ENCODE measurements around the gene RGS7.
"Not testable (repeated sequence)": the region's sequence is repeated elsewhere in the genome, so short reads cannot be mapped to it uniquely, and the experiment has no call there.

The RGS7 gene

DNA sequence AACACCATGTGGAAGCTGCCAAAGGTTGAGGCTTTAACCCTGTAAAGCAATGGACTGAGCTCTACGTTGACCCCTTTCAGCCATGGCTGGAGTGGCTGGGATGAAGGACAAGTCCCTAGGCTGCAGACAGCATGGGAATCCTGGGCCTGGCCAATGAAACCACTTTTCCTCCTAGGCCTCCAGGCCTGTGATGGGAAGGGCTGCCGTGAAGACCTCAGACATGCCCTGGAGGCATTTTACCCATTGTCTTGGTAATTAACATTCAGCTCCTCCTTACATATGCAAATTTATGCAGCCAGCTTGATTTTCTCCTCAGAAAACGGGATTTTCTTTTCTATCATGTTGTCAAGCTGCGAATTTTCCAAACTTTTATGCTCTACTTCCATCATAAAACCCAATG, 214.5 kb downstream of the RGS7 start:
- TF ChIP-seq, protein P1, sequence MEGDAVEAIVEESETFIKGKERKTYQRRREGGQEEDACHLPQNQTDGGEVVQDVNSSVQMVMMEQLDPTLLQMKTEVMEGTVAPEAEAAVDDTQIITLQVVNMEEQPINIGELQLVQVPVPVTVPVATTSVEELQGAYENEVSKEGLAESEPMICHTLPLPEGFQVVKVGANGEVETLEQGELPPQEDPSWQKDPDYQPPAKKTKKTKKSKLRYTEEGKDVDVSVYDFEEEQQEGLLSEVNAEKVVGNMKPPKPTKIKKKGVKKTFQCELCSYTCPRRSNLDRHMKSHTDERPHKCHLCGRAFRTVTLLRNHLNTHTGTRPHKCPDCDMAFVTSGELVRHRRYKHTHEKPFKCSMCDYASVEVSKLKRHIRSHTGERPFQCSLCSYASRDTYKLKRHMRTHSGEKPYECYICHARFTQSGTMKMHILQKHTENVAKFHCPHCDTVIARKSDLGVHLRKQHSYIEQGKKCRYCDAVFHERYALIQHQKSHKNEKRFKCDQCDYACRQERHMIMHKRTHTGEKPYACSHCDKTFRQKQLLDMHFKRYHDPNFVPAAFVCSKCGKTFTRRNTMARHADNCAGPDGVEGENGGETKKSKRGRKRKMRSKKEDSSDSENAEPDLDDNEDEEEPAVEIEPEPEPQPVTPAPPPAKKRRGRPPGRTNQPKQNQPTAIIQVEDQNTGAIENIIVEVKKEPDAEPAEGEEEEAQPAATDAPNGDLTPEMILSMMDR (IDR thresholded peaks at IDR 0.05; ENCODE audit: insufficient read depth, low read depth, low read length, missing control alignments): no peak
- H3K4me3 ChIP-seq (ENCODE audit: low read depth, low read length): no peak overlapping the region
- DNase-seq (ENCODE audit: low read depth): no peak

DNA sequence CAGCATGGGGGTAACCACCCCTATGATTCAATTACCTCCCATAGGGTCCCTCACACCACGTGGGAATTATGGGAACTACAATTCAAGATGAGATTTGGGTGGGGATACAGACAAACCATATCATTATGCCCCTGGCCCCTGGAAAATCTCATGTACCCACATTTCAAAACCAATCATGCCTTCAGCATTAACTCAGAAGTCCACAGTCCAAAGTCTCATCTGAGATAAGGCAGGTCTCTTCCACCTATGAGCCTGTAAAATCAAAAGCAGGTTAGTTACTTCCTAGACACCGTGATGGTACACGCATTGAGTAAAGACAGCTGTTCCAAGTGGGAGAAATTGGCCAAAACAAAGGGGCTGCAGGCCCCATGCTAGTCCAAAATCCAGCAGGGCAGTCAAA, 215.4 kb downstream of the RGS7 start:
- not testable (repeated sequence) for DNase-seq (ENCODE audit: low read depth); H3K4me3 ChIP-seq (ENCODE audit: low read depth, low read length)

DNA sequence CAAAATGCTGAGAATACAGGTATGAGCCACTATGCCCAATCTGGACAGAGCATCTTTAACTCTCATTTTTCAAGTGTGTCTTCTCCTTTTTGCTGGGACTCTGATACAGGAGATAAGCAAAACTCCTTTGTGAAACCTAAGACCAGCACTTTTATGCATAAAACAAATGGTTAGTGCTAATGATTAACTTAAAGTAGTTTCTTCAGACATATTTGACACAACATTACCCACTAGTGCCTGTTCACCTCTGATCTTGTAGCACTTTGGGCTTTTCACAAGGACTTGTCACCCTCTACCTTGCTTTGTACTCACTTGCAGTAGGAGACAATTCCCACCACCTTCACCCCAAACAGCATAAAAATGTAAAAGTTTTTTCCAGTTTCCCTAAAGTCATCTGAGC, 216.3 kb downstream of the RGS7 start:
- no peak for DNase-seq (ENCODE audit: low read depth)
- TF ChIP-seq, protein P1 (IDR thresholded peaks at IDR 0.05; ENCODE audit: insufficient read depth, low read depth, low read length, missing control alignments): no peak
- H3K4me3 ChIP-seq (ENCODE audit: low read depth, low read length): no peak overlapping the region

DNA sequence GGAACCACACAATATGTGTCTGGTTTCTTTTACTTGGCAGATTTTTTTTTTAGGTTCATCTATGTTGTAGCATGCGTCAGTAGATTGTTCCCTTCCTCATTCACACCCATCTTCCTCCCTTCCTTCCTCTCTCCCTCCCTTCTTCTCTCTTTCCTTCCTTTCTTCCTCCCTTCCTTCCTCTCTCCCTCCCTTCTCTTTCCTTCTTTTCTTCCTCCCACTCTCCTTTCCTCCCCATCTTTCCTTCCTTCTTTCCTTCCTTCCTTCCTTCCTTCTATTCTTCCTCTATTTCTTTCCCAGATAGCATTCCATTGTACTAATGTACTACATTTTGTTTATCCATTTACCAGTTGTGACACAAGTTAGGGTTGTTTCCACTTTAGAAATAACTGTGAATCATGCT, 218.0 kb downstream of the RGS7 start:
- no peak for DNase-seq (ENCODE audit: low read depth)
- TF ChIP-seq, protein P1 (IDR thresholded peaks at IDR 0.05; ENCODE audit: insufficient read depth, low read depth, low read length, missing control alignments): no peak
- H3K4me3 ChIP-seq (ENCODE audit: low read depth, low read length): no peak overlapping the region

DNA sequence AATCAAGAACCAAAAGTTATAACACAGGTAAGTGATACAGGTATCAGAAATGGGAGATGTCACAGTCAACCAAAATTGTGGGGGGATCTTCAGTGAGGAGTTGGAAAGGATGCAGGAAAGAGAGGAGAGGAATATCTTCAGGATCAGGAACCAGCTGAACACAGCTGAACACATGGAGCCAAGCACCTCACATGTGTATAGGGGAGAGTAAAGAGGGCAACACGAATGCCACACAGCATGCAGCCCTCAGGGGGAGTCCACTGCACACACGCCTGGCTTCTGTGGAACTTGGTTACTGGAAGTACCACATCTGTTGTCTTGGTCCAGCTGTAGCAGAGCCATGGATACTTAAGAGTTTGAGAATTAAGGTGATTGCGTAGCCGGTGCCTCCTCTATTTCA, 218.8 kb downstream of the RGS7 start:
- no peak overlapping the region for H3K4me3 ChIP-seq (ENCODE audit: low read depth, low read length)
- TF ChIP-seq, protein P1 (IDR thresholded peaks at IDR 0.05; ENCODE audit: insufficient read depth, low read depth, low read length, missing control alignments): no peak
- DNase-seq (ENCODE audit: low read depth): no peak

DNA sequence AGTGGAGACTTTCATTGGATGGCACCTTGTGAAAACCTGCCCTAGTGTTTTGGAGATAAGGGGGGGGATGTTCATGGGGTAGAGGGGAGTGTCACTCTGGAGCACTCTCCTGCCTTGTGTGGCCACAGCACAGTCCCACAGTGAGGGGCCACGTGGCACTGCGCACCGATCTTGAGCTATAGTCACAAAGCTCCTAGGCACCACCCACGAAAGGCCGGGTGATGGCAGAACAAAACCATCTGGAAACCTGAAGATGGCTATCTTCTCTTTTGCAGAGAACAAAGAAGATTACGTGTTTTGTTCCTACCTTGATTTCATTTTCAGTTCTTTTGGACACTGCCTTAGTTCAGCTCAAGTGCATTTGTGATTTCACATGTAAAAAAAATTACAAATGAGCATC, 220.6 kb downstream of the RGS7 start:
- no peak overlapping the region for H3K4me3 ChIP-seq (ENCODE audit: low read depth, low read length)
- no peak for DNase-seq (ENCODE audit: low read depth)
- TF ChIP-seq, protein P1 (IDR thresholded peaks at IDR 0.05; ENCODE audit: insufficient read depth, low read depth, low read length, missing control alignments): no peak

DNA sequence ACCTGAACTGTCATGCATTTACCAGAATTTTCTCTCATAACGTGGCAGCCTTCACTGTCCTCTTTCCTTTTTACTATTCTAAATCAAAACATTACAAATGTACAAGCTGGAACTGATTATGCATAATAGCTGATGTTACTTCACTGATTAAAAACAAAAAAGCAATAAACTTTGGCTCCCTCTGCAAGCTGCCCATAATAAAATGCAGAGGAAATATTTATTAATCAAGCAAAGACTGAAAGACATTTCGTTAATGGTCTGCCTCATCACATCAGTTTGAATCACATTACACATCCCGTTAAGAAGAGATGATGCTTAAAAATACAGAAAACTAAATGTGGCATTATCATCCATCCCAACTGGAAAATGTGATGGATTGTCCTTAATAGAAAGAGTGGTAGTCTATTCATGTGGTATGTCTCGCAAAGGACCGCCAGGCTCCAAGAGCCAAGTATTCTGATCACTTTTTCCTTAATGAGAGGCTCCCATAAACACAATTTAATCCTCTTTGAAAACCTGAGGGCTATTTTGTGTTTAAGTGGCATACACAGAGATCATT, 225.3 kb downstream of the RGS7 start:
- TF ChIP-seq, protein P1 (IDR thresholded peaks at IDR 0.05; ENCODE audit: insufficient read depth, low read depth, low read length, missing control alignments): no peak
- H3K4me3 ChIP-seq (ENCODE audit: low read depth, low read length): no peak overlapping the region
- DNase-seq (ENCODE audit: low read depth): no peak
